ENCODE measurements around the gene LRFN2.

- TF ChIP-seq CTCF (IDR thresholded peaks at IDR 0.05), result no peak
- TF ChIP-seq POLR2AphosphoS5 (IDR thresholded peaks at IDR 0.05), result no peak
- no peak for TF ChIP-seq POLR2A (IDR thresholded peaks at IDR 0.05)
These were observed 125.5 kb downstream of the LRFN2 start for GRCh38 chr6:40461643-40462042.

Data from prostate gland (tissue), 2 donors.